Measurements from ENCODE around the gene SCO2. TPM values are rescaled to one million over a fixed set of nuclear protein-coding genes. Genes with fewer than 3 reads are reported as not detected.

SCO2 gene
- total RNA-seq, 1 experiment from 2014 or later: 6.5 TPM

DNA sequence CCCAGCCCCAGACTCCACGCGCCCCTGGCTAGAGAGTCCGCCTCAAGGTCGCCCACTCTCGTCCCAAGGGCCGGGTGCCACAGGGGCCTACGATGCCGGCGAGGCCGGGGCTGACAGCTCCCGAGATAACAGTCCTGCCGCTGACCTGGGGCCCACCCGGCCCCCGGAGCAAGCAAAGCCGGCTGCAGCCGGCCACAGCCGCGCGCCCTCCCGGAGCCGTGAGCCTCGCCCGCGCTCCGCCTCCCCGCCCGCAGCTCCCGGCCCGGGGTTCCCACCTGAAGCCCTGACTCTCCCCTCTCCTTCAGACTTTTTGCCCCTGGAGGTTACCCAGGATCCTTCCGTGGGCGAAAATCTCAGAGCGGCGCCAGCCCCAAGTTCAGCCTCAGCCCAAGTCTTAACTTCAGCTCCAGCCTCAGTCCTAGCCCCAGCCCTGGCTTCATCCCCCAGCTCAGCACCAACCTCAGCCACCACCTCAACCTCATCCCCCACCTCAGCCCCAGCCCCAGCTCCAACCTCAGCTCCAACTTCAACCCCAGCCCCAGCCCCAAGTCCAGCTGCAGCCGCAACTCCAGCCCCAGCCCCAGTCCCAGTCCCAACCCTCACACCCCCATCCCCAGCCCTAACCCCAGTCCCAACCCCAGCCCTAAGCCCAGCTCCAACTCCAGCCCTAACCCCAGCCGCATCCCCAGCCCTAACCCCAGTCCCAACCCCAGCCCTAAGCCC is 22.0 kb upstream of the SCO2 start:
- BruUV-seq (replicated peaks): no TSS peak
- H3K9me3 Mint-ChIP-seq (ENCODE audit: unreplicated experiment): no peaks in the 10 kb centered on the region
- Histone ChIP-seq H3K4me1 (no peaks in the 10 kb centered on the region), H3K4me3 (ENCODE audit: low read depth, low read length) (no peak overlapping the region), H3K9me3 (no peaks in the 10 kb centered on the region), H3K36me3 (ENCODE audit: control insufficient read depth, insufficient read depth, low read length) (no peaks in the 10 kb centered on the region), H3K27me3 (replicated peaks; ENCODE audit: control insufficient read depth, insufficient read depth, low read length) (no peaks in the 10 kb centered on the region)
- H3K36me3 Mint-ChIP-seq (ENCODE audit: insufficient read depth, unreplicated experiment): peaks cover 6% of the 10 kb centered on the region
- intact Hi-C loops (cut with micrococcal nuclease; ENCODE audit: unreplicated experiment): no loop called here
- H3K27me3 Mint-ChIP-seq (ENCODE audit: insufficient read depth, unreplicated experiment): no peaks in the 10 kb centered on the region
- CTCF ChIA-PET: interaction anchor here (0.8 kb wide), 1 partner anchor 16 kb away, joined by 3 read pairs; no protein-coding TSS in a partner anchor
- TF ChIP-seq, protein P1, sequence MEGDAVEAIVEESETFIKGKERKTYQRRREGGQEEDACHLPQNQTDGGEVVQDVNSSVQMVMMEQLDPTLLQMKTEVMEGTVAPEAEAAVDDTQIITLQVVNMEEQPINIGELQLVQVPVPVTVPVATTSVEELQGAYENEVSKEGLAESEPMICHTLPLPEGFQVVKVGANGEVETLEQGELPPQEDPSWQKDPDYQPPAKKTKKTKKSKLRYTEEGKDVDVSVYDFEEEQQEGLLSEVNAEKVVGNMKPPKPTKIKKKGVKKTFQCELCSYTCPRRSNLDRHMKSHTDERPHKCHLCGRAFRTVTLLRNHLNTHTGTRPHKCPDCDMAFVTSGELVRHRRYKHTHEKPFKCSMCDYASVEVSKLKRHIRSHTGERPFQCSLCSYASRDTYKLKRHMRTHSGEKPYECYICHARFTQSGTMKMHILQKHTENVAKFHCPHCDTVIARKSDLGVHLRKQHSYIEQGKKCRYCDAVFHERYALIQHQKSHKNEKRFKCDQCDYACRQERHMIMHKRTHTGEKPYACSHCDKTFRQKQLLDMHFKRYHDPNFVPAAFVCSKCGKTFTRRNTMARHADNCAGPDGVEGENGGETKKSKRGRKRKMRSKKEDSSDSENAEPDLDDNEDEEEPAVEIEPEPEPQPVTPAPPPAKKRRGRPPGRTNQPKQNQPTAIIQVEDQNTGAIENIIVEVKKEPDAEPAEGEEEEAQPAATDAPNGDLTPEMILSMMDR (IDR thresholded peaks at IDR 0.05; ENCODE audit: insufficient read depth in 1 of 2, low read depth in 1 of 2, low read length in 1 of 2, severe bottlenecking in 1 of 2, unreplicated experiment in 1 of 2): no peak
- POLR2A ChIA-PET: interaction anchor here (0.9 kb wide), 1 partner anchor 15 kb away, joined by 4 read pairs; no protein-coding TSS in a partner anchor
- no peak overlapping the region for H3K27ac Mint-ChIP-seq (ENCODE audit: unreplicated experiment)
- H3K4me3 Mint-ChIP-seq (ENCODE audit: unreplicated experiment): no peak overlapping the region
- peaks cover 6% of the 10 kb centered on the region for H3K4me1 Mint-ChIP-seq (ENCODE audit: low read depth, unreplicated experiment)
- DNase-seq: no peak

DNA sequence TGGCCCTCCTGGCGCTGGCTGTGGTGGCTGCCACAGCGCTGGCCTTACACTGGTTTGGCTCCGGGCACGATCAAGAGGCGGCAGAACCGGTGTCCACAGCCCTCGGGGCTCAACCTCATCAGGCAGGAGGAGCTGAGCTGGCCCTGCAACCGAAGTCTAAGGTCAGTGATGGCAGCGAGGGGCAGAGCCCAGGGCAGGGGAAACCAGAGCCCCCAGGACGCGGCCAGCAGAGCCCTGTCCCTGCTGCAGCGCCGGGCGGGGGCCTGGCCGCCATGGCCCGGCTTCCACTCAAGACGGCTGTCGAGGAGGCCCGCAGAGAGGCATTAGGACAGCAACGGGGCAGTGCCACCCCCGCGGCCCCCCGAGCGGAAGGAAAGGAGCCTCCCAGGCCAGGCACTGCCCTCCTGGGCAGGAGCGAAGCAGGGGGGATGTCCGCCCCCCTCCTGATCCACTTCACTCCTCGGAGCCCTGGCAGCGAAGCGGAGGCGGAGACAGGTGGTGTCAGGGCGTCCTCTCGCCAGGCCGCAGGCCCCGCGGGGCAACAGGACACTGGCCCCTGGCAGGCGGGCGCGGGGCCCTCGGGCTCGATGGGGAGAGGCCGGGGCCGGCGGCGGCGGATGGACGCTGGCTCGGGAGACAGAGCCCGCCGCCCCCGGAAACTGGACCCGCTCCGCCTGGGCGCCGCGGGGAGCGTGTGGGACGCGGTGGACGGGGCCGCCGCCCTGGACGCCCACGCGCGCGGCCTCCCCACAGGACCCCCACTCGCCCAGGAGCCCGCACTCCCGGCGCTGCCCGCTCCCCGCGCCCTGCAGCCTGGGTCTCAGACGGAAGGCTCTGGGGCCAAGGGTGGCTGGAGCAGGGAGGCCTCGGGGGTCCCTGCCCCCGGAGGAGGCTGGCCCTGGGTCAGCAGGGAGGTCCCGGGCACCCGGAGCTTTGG is 21.2 kb upstream of the SCO2 start:
- Mint-ChIP-seq H3K27ac (ENCODE audit: unreplicated experiment) (no peak overlapping the region), H3K27me3 (ENCODE audit: insufficient read depth, unreplicated experiment) (no peaks in the 10 kb centered on the region), H3K36me3 (ENCODE audit: insufficient read depth, unreplicated experiment) (peaks cover 6% of the 10 kb centered on the region), H3K9me3 (ENCODE audit: unreplicated experiment) (no peaks in the 10 kb centered on the region), H3K4me3 (ENCODE audit: unreplicated experiment) (no peak overlapping the region), H3K4me1 (ENCODE audit: low read depth, unreplicated experiment) (no peaks in the 10 kb centered on the region)
- H3K4me1 ChIP-seq: no peaks in the 10 kb centered on the region
- CTCF ChIA-PET: interaction anchor here (0.9 kb wide), 2 partner anchors 17 to 21 kb away, joined by 3 to 4 read pairs; partner anchors contain the start of gene SCO2
- no peaks in the 10 kb centered on the region for H3K36me3 ChIP-seq (ENCODE audit: control insufficient read depth, insufficient read depth, low read length)
- H3K4me3 ChIP-seq (ENCODE audit: low read depth, low read length): no peak overlapping the region
- H3K27me3 ChIP-seq (replicated peaks; ENCODE audit: control insufficient read depth, insufficient read depth, low read length): no peaks in the 10 kb centered on the region
- no peaks in the 10 kb centered on the region for H3K9me3 ChIP-seq
- POLR2A ChIA-PET: interaction anchor here (0.9 to 1.7 kb wide), 2 partner anchors 15 to 21 kb away, joined by 4 read pairs; partner anchors contain the start of gene SCO2
- intact Hi-C loops (cut with micrococcal nuclease; ENCODE audit: unreplicated experiment): no loop called here
- BruUV-seq (replicated peaks): no TSS peak
- TF ChIP-seq, protein P1 (IDR thresholded peaks at IDR 0.05; ENCODE audit: insufficient read depth in 1 of 2, low read depth in 1 of 2, low read length in 1 of 2, severe bottlenecking in 1 of 2, unreplicated experiment in 1 of 2): no peak
- DNase-seq: no peak

Measured in Caco-2 (cell line).